Brain pericyte (primary cell): ENCODE data around the gene NUP210L.

Experiments used
- DNase-seq: peaks from one replicate; pipeline ENCODE4 v3.0.0-alpha.2; 2012; ENCODE audit warnings: low read depth, low spot score

Gene NUP210L

GRCh38 chr1:153945131-153945794 is 209.6 kb downstream of the NUP210L start:
- no peak for DNase-seq

GRCh38 chr1:153944827-153945117 is 210.1 kb downstream of the NUP210L start:
- no peak for DNase-seq

GRCh38 chr1:153944005-153944826 is 210.7 kb downstream of the NUP210L start:
- no peak for DNase-seq

GRCh38 chr1:153942766-153943549 is 211.9 kb downstream of the NUP210L start:
- DNase-seq, result no peak
